ENCODE results near the gene MAGEB5. TPM values are rescaled to one million over a fixed set of nuclear protein-coding genes. Genes with fewer than 3 reads are reported as not detected.

Gene MAGEB5
- total and polyA plus RNA-seq, 9 of the 15 experiments (the other 6 are each of a cell fraction or from before 2014, with no cell fraction given), result not detected

DNA sequence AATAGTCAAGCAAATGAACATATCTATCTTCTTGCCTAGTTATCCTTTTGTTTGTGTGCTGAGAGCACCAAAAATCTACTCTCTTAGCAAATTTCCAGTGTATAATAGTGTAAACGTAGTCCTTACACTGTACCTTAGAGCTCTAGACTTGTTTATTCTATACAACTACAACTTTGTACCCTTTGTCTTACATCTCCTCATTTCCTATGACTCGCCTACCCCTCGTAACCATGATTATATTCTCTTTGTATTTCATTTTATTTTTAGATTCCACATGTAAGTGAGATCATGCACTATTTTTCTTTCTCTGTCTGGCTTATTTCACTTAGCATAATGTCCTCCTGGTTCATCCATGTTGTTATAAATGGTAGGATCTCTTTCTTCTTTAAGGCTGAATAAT is 37.6 kb downstream of the MAGEB5 start (continued):
- TF ChIP-seq KAT2B (IDR thresholded peaks at IDR 0.05; ENCODE audit: low read depth, low read length) (no peak), RAD21 (CRISPR knock-in tag; conservative IDR thresholded peaks at IDR 0.05 in 1 of 2, IDR thresholded peaks at IDR 0.05 in 1 of 2) (no peak), MNT (conservative IDR thresholded peaks at IDR 0.05) (no peak)

- FAIRE-seq, result no peak
- 3% methylated on average over 5 of the region's 9 CpGs for WGBS (ENCODE audit: insufficient coverage, low coverage, missing lambda C conversion rate)
- Histone ChIP-seq H3K27me3 (ENCODE audit: control insufficient read depth in 2 of 2, insufficient read depth in 2 of 2, low read length in 2 of 2) (no peaks in the 10 kb centered on the region), H3K36me3 (ENCODE audit: control insufficient read depth, insufficient read depth, low read length) (no peaks in the 10 kb centered on the region), H3K27ac (ENCODE audit: extremely low read depth, low read depth, low read length) (no peak overlapping the region), H4K20me1 (replicated peaks; ENCODE audit: control insufficient read depth, insufficient read depth, low read length) (no peaks in the 10 kb centered on the region), H2AFZ (ENCODE audit: low read depth, low read length) (no peak overlapping the region), H3K4me1 (replicated peaks in 1 of 2; ENCODE audit: control insufficient read depth in 2 of 2, insufficient read depth in 2 of 2, low read length in 2 of 2) (no peaks in the 10 kb centered on the region), H3K79me2 (ENCODE audit: control insufficient read depth, insufficient read depth, low read length) (no peaks in the 10 kb centered on the region), H3K4me3 (no peak overlapping the region), H3K4me2 (ENCODE audit: insufficient read depth, low read length) (no peak overlapping the region), H3K9me3 (replicated peaks; ENCODE audit: control insufficient read depth, insufficient read depth, low read depth, low read length) (no peaks in the 10 kb centered on the region), H3K9ac (ENCODE audit: insufficient read depth in 1 of 2, low read depth in 2 of 2, low read length in 2 of 2) (no peak overlapping the region), H3K9me1 (ENCODE audit: control insufficient read depth, insufficient read depth, low read length) (no peaks in the 10 kb centered on the region)
- in situ Hi-C loops (cut with MboI) (no loop called here), intact Hi-C loops (cut with micrococcal nuclease) (no loop called here)
- DNase-seq (ENCODE audit: extremely low read depth in 1 of 4, low spot score in 3 of 4), result no peak
- POLR2A ChIA-PET, result no interaction called here
- no TSS peak for BruUV-seq (replicated peaks)
- CTCF ChIA-PET (ENCODE audit: low intra/inter-chr PET ratio), result no interaction called here
- ATAC-seq, result no peak
- TF ChIP-seq CREBBP (IDR thresholded peaks at IDR 0.05; ENCODE audit: low read depth, low read length) (no peak), RBM22 (IDR thresholded peaks at IDR 0.05; ENCODE audit: low read depth, low read length, poor library complexity, severe bottlenecking) (no peak), ZNF212 (CRISPR knock-in tag; IDR thresholded peaks at IDR 0.05) (no peak)
Observed at GRCh38 chrX:26254436-26254835, 38.5 kb downstream of the MAGEB5 start.

Measured in K562 (cell line).